HepG2 (cell line): Measurements from ENCODE around the gene MFRP. TPM values are rescaled to one million over a fixed set of nuclear protein-coding genes. Genes with fewer than 3 reads are reported as not detected.

Experiments
- ARID2 ChIP-seq: sonication (generic); formaldehyde crosslinking; IDR thresholded peaks from 2 replicates; pipeline ENCODE4 v1.8.1; 2022; ENCODE audit warnings: mild to moderate bottlenecking, missing genetic modification reagents, borderline replicate concordance
- E2F5 ChIP-seq: sonication (generic); formaldehyde crosslinking; conservative IDR thresholded peaks from 2 replicates; pipeline ENCODE4 v1.4.0; 2020; ENCODE audit warnings: missing genetic modification reagents
- KDM2A ChIP-seq: sonication (generic); formaldehyde crosslinking; IDR thresholded peaks from 2 replicates; pipeline ENCODE4 v1.4.0; 2020; ENCODE audit warnings: low read depth, missing genetic modification reagents, borderline replicate concordance
- MAZ ChIP-seq, 2 experiments: sonication (generic) in 1 of 2; formaldehyde crosslinking in 1 of 2; IDR thresholded peaks; 2 replicates each; pipeline versions ENCODE4 v1.5.0 to v1.6.1; 2012 to 2020; ENCODE audit warnings: low read depth in 2 of 2, mild to moderate bottlenecking in 2 of 2, borderline replicate concordance in 1 of 2, improper control_type of control experiment in 1 of 2, low read length in 1 of 2, missing genetic modification reagents in 1 of 2, moderate library complexity in 1 of 2
- POLR2AphosphoS5 ChIP-seq: IDR thresholded peaks from 2 replicates; pipeline ENCODE4 v1.6.1; 2012; ENCODE audit warnings: low read depth, low read length
- SCMH1 ChIP-seq: sonication (generic); formaldehyde crosslinking; IDR thresholded peaks from 2 replicates; pipeline ENCODE4 v1.9.0; 2021; ENCODE audit warnings: missing genetic modification reagents, mild to moderate bottlenecking, borderline replicate concordance
- SMYD3 ChIP-seq: sonication (generic); formaldehyde crosslinking; IDR thresholded peaks from 2 replicates; pipeline ENCODE4 v1.8.1; 2023; ENCODE audit warnings: mild to moderate bottlenecking, missing genetic modification reagents
- SOX5 ChIP-seq: IDR thresholded peaks from 2 replicates; pipeline ENCODE4 v1.6.1; 2016; ENCODE audit warnings: borderline replicate concordance
- SP5 ChIP-seq: IDR thresholded peaks from 2 replicates; pipeline ENCODE4 v1.6.1; 2016; ENCODE audit warnings: low read depth, borderline replicate concordance
- TFAP4 ChIP-seq: sonication (generic); IDR thresholded peaks from 2 replicates; pipeline ENCODE4 v1.6.1; 2016; ENCODE audit warnings: low read depth, borderline replicate concordance
- ZBTB38 ChIP-seq: sonication (generic); formaldehyde crosslinking; IDR thresholded peaks from 2 replicates; pipeline ENCODE4 v1.5.1; 2020; ENCODE audit warnings: mild to moderate bottlenecking, missing genetic modification reagents
- ZBTB43 ChIP-seq: sonication (generic); formaldehyde crosslinking; conservative IDR thresholded peaks from 2 replicates; pipeline ENCODE4 v1.4.0; 2020; ENCODE audit warnings: missing genetic modification reagents
- ZFX ChIP-seq: sonication (generic); formaldehyde crosslinking; IDR thresholded peaks from 2 replicates; pipeline ENCODE4 v1.4.0; 2020; ENCODE audit warnings: mild to moderate bottlenecking, low read depth, missing genetic modification reagents, moderate library complexity
- ZNF20 ChIP-seq: sonication (generic); formaldehyde crosslinking; IDR thresholded peaks from 2 replicates; pipeline ENCODE4 v1.4.0; 2020; ENCODE audit warnings: mild to moderate bottlenecking, moderate library complexity, missing genetic modification reagents
- ZNF264 ChIP-seq: sonication (generic); formaldehyde crosslinking; IDR thresholded peaks from 2 replicates; pipeline ENCODE4 v1.4.0; 2020; ENCODE audit warnings: missing genetic modification reagents
- ZNF574 ChIP-seq: sonication (generic); formaldehyde crosslinking; IDR thresholded peaks from 2 replicates; pipeline ENCODE4 v1.4.0; 2020; ENCODE audit warnings: missing genetic modification reagents
- ZNF597 ChIP-seq: sonication (generic); formaldehyde crosslinking; IDR thresholded peaks from 2 replicates; pipeline ENCODE4 v1.5.0; 2020; ENCODE audit warnings: missing genetic modification reagents
- ZNF776 ChIP-seq: sonication (generic); formaldehyde crosslinking; IDR thresholded peaks from 2 replicates; pipeline ENCODE4 v1.4.0; 2020; ENCODE audit warnings: mild to moderate bottlenecking, missing genetic modification reagents
- ZNF784 ChIP-seq: sonication (generic); formaldehyde crosslinking; IDR thresholded peaks from 2 replicates; pipeline ENCODE4 v1.5.1; 2020; ENCODE audit warnings: missing genetic modification reagents, mild to moderate bottlenecking, borderline replicate concordance
- ZNF850 ChIP-seq: sonication (generic); formaldehyde crosslinking; conservative IDR thresholded peaks from 2 replicates; pipeline ENCODE4 v1.9.0; 2021; ENCODE audit warnings: mild to moderate bottlenecking, missing genetic modification reagents
- polyA plus RNA-seq, 8 experiments: library from polyadenylated mRNA; depleted of rRNA in 3 of 8; stranded (reverse) in 7 of 8; unstranded in 1 of 8; fragments of >200 nt; fragmentation: Illumina TruSeq in 4 of 8; extraction: Trizol in 4 of 8; gene quantifications; 2 replicates each; pipeline versions ENCODE4 v1.2.1 to v1.2.3, GENCODE V29; 2011 to 2016; ENCODE audit warnings: low read depth in 4 of 8, missing spikeins in 1 of 8, mixed read lengths in 1 of 8; ENCODE audit not compliant: insufficient read depth in 1 of 8
- total RNA-seq, 5 experiments: library from RNA; depleted of rRNA; stranded (reverse); fragments of >200 nt; fragmentation: Illumina TruSeq; extraction: Trizol; gene quantifications; 2 replicates each; pipeline ENCODE4 v1.2.3, GENCODE V29; 2016; ENCODE audit warnings: low read depth in 1 of 5

Gene MFRP
- total and polyA plus RNA-seq, 2 of the 13 experiments (the other 11 are each of a cell fraction or from before 2014, with no cell fraction given) = not detected

GRCh38 chr11:119316729-119317591 lies 29.5 kb downstream of the MFRP start, which contains the start of gene MCAM (continued):
- 0 out of 2 replicates have a peak, but pooled peaks have one; percentile 11 for TF ChIP-seq ZNF574 (CRISPR knock-in tag)
- 0 out of 2 replicates have a peak, but pooled peaks have one; percentile 43 for TF ChIP-seq ZNF776 (CRISPR knock-in tag)
- 0 out of 2 replicates have a peak, but pooled peaks have one; percentile 19 for TF ChIP-seq ZBTB43 (CRISPR knock-in tag)
- no peak for TF ChIP-seq TFAP4
- no peak for TF ChIP-seq ZNF264
- no peak for TF ChIP-seq MAZ (IDR thresholded peaks at IDR 0.05; ENCODE audit: borderline replicate concordance, low read depth, low read length)
- peak; percentile 53; the same call in 1 of the 2 replicates for TF ChIP-seq MAZ (CRISPR knock-in tag; IDR thresholded peaks at IDR 0.05; ENCODE audit: low read depth)
- no peak for TF ChIP-seq ZNF20 (CRISPR knock-in tag)
- no peak for TF ChIP-seq ARID2 (CRISPR knock-in tag)
- no peak for TF ChIP-seq SMYD3
- TF ChIP-seq ZNF850 = no peak
- TF ChIP-seq SP5 (CRISPR knock-in tag) = 0 out of 2 replicates have a peak, but pooled peaks have one; percentile 24
- TF ChIP-seq ZNF784 (CRISPR knock-in tag) = 0 out of 2 replicates have a peak, but pooled peaks have one; percentile 61
- 0 out of 2 replicates have a peak, but pooled peaks have one; percentile 37 for TF ChIP-seq POLR2AphosphoS5
- no peak for TF ChIP-seq SOX5 (CRISPR knock-in tag)
- no peak for TF ChIP-seq ZBTB38
- no peak for TF ChIP-seq ZNF597 (CRISPR knock-in tag)
- peak; percentile 22; the same call in 1 of the 2 replicates for TF ChIP-seq ZFX (CRISPR knock-in tag)
- no peak for TF ChIP-seq E2F5 (CRISPR knock-in tag)
- TF ChIP-seq KDM2A (CRISPR knock-in tag) = 0 out of 2 replicates have a peak, but pooled peaks have one; percentile 29
- TF ChIP-seq SCMH1 = no peak
